CD4-positive, alpha-beta T cell treated with Interleukin-17A for 4 hours (primary cell): Measurements from ENCODE around the gene CLK3.
"Not testable (repeated sequence)": the region's sequence is repeated elsewhere in the genome, so short reads cannot be mapped to it uniquely, and the experiment has no call there.

Experiments used
- DNase-seq: peaks from one replicate; pipeline ENCODE4 v3.0.0-alpha.2; 2020; ENCODE audit warnings: mixed read lengths

CLK3 gene

GRCh38 chr15:74615508-74616365, at the start of gene CLK3:
TSS of gene CLK3 (plus strand) at chr15:74615836. CDS start at chr15:74619197, 3,361 bp downstream.
- DNase-seq = peak; percentile 98

DNA sequence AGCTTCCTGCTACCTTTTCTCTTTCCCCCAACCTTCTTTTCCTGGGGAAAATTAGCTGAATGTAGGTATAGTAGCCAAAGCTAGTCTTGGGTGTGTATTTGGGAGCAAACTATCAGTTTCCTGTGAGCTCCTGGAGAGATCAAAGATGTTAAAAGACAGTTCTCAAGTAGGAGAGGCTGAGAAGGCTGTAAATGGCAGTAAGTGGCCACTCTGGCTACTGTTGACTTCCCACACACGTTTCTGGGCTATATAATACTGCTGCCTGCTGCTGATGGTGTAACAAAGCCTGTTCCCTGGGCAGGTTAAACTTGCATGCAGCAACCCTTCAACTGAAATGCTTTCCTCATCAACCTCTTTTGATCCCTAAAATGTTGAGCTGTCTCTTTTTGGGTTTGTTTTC, 47.0 kb upstream of the CLK3 start:
- no peak for DNase-seq

DNA sequence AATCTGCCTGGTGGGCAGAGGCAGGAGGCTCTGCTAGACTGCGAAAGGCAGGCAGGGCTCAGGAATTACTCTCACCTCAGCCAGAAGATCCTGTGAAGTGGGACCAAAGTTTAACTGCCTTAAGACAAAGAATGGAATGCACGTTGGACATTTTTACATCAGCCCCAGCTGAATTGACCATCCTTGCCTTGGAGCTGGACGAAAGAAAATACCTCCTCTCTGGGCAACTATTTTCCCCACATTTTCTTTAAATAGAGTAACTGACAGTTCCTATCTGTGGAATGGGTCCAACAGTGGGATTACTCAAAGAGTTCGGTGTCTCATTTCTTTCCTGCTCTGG, 45.9 kb upstream of the CLK3 start:
- DNase-seq = no peak

DNA sequence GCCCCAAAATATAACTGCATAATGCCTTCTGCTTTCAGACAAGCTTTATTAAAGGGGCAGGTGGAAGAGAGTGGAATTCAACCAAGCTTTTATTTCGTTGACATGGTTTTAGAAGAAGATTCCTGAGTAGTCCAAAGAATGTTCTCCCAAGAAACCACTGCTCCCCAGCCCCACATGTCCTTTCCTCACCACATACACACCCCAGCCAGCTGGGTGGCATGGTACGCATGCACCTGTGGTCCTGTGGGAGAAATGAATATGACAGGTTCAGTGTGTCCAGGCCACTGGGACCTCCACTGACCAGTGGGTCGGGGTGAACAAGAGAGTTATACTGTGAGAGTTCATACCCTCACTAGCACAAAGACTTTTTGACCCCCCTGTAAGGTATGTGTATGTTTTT, 44.4 kb upstream of the CLK3 start:
- no peak for DNase-seq

GRCh38 chr15:74573987-74574386, 41.6 kb upstream of the CLK3 start:
- DNase-seq = no peak

GRCh38 chr15:74578496-74578994, 37.1 kb upstream of the CLK3 start:
- DNase-seq = no peak

DNA sequence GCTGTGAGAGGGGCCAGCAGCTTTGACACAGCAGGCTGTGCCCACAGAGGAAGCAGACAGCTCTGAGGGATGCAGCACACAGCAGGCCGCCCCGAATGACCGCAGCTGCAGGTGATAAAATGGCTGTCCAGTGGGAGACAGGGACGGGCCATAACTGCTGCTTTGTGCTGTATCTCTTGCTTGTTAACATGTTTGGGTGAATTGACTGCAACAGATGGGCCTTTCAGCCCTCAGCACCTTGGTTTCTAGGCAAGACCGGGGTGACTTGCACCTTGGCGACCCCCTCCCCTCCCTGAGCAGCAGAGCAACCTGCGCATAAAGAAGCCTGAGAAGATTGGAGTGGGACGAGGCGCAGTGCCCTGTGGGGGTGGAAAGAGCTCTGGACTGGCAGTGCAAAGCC, 36.6 kb upstream of the CLK3 start:
- DNase-seq = no peak

DNA sequence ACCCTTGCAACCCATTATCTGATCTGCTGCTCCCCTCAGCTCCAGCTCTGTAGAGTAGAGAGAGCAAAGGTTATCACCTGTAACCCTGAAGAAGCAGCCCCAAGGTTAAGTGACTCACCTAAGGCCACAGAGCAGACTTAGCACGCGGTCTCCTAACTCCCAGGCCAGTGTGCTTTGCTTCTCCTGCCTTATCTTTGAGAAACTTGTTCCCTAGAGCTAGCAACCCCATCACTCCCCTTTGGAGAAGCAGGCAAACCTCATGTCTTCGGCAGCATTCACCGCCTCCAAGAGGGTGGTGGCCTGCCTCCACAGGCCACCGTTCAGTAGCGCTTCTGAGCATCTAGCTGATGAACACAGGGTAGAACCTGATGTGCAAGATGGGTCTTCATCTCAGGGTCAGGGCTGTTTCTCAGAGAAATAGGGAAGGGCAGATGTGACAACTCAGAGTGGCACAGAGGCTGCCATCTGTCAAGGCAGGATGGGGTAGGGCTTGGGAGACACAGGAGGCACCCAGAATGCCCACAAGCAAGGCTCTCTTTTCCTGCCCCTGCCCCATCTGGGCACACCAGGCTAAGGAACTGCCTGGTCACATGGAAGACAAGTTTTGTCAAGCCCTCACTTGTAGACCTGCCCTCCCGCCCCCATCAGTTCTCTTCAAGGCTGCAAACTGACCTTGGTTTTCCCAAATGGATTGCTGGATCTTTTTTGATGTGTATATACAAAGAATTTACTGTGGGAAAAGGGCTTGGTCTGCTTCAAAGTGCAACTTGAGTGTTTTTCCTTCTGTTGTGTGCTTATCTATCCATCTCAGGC, 34.9 kb upstream of the CLK3 start:
- no peak for DNase-seq

GRCh38 chr15:74584204-74584603, 31.4 kb upstream of the CLK3 start:
- DNase-seq = no peak

- no peak for DNase-seq
Observed at GRCh38 chr15:74584779-74585178, 30.9 kb upstream of the CLK3 start.

- DNase-seq = no peak
Observed at GRCh38 chr15:74585191-74585590, 30.4 kb upstream of the CLK3 start.

DNA sequence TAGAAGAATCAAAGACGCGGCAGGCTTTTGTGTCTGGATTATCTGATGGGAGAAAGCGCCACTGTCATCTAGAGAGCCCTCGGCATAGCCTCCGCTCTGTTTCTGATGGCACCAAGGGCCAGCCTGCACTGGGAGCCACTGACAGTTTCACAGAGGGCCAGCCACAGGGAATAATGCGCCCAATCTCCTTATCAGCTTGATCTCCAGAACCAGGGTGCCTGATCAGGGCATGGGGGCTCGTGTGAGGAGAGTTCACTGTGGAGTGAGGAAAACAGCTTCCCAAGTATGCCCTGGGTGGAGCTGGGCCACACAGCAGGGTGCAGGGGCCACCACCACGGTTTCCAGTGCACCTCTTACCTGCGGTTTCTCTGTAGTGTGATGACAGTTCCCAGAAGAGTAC, 29.8 kb upstream of the CLK3 start:
- no peak for DNase-seq

DNA sequence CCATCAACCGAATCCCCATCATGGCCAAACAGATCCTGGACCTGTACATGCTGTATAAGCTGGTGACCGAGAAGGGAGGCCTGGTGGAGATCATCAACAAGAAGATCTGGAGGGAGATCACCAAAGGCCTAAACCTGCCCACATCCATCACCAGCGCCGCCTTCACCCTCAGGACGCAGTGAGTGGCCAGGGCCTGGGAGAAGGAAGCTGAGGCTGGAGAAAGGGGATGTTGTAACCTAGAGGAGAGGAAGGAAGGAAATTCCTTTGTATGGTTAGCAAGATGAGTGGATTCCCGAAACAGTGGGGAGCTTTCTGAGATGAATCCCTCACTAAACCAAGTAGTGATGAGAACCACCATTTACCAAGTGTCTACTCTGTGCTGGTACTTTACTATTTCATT, 25.8 kb upstream of the CLK3 start:
- no peak for DNase-seq

DNA sequence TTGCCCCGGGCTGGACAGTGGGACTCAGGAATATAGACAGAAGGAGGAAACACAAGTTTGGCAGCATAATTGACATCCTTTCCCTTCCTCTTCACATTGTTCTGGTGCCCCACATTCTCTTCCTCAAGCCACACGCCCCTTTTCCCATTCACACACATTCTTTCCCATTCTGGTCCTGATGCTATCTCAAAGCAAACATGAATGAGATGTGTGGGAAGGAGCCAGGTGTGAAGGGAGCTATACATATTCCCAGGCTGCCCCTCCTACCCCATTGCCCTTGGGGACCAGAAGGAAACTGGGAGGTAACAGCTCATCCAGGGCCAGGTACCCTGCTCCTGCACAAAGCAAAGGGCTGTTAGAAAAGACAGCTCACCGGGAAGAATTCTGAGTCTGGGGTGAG, 23.4 kb upstream of the CLK3 start:
- no peak for DNase-seq

GRCh38 chr15:74593122-74593521, 22.5 kb upstream of the CLK3 start:
- DNase-seq = no peak

DNA sequence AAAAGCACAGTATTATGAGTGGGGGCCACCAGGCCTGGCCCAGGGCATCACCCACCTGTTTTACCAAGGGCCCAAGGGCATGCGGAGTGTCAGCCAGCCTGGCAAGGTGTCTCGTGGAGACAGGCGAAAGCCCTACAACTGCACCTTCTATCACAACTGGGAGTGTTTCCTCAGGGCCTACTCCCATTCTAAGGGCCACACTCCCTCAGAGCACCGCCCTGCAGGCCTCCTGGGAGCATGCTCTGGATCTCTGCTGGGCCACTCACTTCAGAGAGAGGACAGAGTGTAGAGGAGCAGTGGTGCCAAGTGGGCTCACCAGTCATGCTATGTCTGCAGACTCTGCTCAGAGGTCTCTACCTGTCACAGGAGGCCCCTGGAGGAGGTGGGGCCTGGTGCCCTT, 21.2 kb upstream of the CLK3 start:
- DNase-seq = no peak

GRCh38 chr15:74595271-74595670, 20.4 kb upstream of the CLK3 start:
- DNase-seq = no peak

GRCh38 chr15:74596736-74597135, 18.9 kb upstream of the CLK3 start:
- not testable (repeated sequence) for DNase-seq

DNA sequence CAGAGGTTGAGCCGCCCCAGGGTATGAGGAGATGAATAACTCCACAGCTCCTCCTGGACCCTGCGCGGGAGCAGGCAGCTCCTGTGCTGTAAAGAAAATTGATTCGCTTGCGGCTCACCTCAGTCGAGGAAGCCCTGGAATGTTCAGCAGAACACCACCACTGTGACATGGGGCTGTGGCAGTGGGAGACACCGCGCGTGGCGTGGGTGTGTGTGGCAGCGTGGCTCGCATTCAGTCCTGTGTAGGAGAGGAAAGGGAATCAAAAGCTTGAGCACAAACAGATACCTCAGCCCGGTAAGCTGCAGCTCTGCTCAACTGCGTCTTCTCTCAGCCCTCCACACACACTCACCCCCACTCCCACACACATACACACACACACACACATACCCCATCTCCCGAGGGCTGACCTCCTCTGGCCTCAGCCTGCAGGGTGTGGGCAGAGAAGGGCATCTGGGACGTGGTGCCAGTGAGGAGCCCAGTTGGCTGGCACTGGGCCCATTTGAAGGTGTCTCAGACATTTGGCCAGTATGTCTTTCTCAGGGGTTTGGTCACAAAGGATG, 18.4 kb upstream of the CLK3 start:
- DNase-seq = not testable (repeated sequence)

DNA sequence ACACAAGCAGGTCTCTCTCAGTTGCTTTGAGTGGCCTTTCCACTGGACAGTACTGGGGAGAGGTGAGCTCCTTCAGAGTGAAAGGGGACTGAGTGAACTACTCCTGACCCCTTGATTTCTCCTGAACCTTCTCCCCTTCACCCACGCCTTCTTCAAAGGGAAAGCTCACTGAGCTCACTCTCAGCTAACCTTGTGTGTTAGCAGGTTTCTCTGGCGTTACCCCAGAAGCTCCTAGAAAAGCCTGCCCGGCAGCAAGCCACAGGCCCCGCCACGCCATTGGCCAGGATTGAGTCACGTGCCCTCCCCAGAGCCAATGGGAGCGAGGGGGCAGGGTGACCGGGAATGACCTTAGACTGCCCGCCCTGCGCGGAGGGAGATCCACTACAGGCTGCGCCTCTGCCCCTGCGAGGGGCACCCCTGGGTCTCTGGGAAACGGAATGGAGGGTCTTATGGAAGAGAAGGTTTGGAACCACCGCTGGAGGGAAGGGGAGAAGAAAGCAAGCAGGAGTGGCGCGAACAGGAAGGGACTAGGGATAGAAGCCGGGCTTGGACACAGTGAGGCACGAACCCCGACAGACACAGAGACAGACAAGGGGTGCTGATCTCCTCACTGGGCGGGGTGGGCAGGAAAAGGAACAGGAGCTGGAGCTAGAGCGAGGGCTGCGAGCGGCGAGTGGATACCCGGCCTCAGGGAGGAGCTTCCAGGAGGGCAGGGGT, 17.4 kb upstream of the CLK3 start:
- DNase-seq = peak; percentile 88

DNA sequence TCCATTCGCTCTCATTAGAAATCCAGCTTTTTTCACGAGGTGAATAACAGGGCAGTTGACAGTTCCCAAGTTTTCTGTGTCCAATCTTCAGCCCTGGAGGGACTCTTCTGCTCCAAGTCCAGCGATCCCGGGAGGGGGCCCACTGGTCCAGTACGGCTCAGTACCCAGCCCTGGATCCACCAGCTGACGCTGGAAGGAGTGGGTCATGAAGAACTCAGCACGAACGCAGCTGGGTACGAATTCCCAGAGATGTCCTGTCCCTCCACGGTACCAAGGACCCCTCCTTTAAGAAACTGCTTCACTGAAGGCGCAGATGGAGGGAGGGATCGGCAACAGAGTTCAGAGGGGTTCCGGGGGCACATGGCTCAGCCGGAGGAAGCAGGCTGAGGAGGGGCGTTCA, 16.5 kb upstream of the CLK3 start:
- DNase-seq = no peak

GRCh38 chr15:74603026-74603788, 12.4 kb upstream of the CLK3 start:
- no peak for DNase-seq
